NCI-H524 treated with DMSO at 0.1 percent for 48 hours (cell line): Measurements from ENCODE around the gene KLHL30.

ENCODE experiments used
- DNase-seq: peaks from one replicate; lab custom pipeline; 2025; lab: John Stamatoyannopoulos, UW

The KLHL30 gene

GRCh38 chr2:238138331-238139195 lies at the start of gene KLHL30:
Gene KLHL30, plus strand, starts transcription at chr2:238138668. Its CDS starts 2,087 bp downstream, at chr2:238140755.
- DNase-seq, result no peak

GRCh38 chr2:238090887-238091286 lies 47.6 kb upstream of the KLHL30 start:
- no peak for DNase-seq

DNA sequence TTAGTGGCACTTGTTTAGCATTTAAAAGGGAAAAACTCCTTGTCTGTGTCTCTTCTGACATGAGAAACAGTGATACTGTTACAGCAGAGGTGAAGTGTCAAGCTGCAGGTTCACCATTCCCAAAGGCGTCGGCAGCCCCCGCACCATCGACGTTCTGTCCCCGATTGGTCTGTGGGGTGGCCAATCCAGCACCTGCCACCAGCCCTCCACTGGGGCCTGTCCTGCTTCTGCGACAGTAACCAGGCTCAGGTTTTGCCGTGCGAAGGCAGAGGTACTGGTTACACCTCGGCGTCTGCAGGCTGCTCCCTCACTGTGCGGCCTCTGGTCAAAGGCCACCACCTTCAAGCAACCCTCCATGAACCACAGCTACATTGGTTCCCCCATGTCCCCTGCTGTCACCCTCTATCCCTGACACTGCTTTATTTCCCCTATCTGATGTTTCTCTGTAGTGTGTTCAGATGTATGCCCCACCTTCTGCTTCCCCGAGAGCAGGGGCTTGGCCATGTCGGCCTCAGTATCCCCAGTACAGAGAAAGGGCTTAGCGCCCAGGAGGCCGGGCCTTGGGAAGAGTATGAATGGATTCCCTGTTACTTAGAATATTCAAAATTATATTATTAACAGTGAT lies 46.9 kb upstream of the KLHL30 start:
- no peak for DNase-seq

DNA sequence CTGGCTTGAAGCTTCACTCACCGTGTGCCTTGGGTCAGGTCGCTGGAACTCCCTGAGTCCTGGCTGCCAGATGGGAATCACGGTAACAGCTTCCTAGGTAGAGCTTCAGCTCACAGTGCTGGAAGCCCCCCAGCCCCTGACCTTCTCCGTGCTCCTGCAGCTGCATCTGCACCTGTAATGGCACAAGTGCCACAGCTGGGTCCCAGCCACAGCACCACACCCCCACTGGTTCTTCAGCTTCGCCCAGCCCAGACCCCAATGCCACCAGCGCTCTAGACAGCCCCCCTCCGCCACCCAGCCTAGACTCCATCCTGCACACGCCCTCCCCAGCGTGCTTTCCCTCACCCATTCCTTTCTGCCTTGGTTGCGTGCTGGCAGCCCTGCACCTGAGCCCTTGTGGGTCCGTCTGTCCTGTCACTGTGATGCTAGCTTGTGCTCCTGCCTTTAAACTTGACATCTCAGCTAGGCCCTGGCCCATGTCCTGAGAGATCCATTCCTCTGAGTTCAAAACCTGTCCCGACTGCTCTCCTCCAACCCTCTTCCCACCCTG lies 45.9 kb upstream of the KLHL30 start:
- no peak for DNase-seq

DNA sequence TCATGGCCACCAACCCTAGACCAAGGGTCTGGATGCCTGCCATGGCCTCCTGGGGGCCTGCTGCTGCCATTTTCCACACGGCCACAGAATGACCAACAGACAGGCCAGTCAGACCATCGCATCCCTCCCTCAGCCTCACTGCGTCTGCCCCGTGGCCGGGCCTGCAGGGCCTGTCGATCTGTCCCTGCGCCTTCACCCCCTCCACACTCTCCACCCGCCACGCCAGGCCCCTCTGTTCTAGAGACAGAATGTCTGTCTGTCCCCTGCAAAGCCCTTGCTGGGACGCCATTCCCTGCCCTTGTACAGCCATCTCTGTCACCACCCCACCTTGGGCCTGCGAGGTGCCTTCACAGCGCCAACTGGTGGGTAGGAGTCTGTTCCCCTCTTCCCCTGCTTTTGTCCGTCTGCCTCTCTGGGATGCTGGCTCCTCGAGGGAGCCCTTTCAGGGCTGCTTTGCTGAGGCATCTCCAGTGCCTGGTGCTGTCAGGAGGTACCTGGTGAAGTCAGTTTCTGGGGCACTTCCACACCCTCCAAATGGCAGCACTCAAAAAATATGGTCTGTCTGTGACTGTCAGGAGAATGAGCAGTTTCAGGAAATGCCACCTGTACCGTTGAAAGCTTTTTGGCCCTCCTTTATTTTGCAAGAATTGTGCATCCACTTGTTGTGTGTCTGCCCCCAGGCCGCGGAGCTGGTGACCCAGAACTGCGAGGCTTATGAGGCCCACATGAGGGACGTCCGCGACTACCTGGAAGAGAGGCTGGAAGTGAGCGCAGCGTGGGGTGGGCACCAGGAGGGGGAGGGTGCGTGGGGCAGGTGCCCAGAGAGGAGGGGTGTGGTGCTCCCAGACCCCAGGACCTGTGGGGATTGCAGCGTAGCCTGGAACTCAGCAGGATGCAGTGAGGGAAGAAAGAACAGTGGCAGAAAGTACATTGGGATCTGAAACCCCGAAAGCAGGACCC lies 45.0 kb upstream of the KLHL30 start:
- DNase-seq, result no peak

- no peak for DNase-seq
These were observed 43.9 kb upstream of the KLHL30 start for GRCh38 chr2:238094438-238095022.

- no peak for DNase-seq
These were observed 43.3 kb upstream of the KLHL30 start for GRCh38 chr2:238095143-238095542.

- no peak for DNase-seq
These were observed 42.0 kb upstream of the KLHL30 start for GRCh38 chr2:238096311-238097011.

DNA sequence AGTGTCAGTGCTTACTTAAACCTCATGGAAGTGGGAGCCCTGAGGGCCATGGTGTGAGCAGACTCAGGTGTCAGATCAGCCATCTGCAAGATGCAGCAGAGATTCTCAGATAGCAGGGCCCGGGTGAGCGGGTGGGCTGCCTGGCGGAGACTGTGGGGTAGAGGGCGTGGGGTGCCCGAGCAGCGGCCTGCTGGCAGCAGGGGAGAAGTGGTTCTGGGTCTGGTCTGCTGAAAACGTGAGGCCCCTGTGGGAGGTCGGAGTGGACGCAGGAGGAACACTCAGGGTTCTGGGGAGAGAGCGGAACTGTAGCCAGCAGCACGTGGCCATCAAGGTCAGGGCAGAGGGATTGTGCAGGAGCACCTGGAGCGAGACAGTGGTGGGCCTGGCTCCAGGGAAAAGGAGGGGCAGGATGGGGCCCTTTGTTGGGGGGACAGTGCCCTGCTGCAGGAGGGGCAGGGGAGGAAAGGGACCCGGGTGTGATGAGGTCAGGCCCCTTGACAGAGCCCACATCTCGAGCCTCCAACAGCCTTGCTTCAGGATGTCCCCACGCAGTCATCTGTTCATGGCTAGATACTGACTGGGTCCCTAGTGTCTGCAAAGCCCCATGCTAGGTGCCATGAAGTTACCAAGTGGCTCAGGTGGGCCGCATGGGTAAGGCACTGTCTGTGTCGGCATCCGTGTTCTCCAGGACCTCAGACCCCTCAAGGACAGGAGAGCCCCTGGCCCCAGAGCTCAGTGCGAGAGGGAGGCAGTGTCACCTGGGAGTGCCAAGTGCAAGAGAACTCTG lies 41.1 kb upstream of the KLHL30 start:
- no peak for DNase-seq

DNA sequence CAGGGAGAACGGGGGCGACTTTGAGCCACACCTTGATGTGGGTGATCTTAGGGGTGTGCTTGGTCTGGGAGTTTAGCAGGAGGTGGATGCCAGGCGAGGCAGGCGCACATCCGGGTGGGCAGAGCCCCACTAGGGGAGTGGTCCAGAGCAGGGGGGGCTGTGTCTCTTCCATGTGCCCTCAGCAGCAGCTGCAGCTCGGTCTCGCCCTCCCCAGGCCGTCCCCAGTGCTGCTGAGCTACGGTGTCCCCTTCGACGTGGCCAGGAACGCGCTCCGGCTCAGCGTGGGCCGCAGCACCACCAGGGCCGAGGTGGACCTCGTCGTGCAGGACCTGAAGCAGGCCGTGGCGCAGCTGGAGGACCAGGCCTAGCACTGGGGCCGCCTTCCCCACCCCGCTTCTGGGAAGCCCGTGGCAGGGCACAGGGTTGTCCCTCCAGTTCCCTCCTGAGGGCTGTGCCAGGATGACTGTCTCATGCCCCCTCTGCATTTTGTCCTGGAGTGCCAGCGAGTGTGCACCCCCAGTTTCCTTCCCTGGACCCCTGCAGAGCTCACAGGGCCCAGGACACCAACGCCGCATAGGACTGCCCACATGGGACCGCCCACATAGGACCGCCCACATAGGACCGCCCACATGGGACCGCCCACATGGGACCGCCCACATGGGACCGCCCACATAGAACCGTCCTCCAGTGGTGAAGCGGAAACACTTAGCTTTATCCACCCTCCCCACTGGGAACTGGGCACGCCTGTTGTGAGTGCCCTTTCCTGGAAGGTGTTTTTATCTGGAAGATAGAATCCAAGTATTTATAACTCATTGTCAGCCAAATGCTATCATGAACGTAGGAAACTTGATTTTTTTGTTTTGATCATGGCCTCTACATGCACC lies 40.2 kb upstream of the KLHL30 start:
- DNase-seq, result no peak

- DNase-seq, result no peak
These were observed 39.4 kb upstream of the KLHL30 start for GRCh38 chr2:238098901-238099713.

DNA sequence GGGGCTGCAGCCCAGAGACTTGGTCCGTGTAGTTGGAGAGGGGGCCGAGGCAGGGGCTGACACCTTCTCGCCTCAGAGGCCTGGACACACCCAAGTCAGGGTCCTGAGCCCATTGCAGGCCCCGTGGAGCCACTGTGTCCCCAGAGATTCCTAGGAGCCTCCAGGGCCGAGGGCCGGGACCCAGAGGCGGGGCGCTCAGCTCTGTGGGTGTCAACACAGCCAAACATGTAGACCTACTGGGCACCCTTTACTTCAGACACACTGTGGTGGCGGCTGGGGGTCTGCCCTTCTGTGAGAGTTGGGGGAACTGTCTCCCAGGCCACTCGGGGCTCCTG lies 38.8 kb upstream of the KLHL30 start:
- no peak for DNase-seq

DNA sequence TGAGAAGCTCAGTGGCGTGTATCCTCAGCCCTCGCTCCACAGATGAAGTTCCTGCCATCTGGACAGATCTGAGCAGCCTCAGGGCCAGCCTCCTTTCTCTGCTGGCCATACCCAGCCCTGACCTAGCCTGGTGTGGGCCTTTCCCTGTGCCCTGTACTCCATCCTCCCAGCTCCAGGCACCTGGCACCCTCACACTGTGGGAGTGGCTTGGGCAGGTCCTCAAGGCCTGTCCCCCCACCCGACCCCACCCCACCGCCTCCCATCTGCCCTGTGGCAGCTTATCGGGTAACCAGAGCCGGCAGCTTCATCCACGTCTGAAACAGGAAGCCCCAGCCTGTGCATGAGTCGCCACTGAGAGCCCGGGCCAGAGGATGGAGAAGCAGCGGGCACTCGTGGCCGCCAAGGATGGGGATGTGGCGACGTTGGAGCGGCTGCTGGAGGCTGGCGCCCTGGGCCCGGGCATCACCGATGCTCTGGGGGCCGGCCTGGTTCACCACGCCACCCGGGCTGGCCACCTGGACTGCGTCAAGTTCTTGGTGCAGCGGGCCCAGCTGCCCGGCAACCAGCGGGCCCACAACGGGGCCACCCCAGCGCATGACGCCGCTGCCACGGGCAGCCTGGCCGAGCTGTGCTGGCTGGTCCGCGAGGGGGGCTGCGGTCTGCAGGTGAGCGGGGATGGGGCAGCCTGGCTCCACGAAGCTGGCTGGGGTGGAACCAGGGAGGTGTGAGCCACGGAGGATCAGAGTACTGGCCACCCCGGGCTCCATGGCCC lies 38.2 kb upstream of the KLHL30 start, which contains the start of gene ESPNL:
Gene ESPNL (plus strand): TSS at position 292 of the 772 bp plus-strand sequence. CDS start 80 bp downstream, at position 372.
- DNase-seq, result peak; percentile 41

DNA sequence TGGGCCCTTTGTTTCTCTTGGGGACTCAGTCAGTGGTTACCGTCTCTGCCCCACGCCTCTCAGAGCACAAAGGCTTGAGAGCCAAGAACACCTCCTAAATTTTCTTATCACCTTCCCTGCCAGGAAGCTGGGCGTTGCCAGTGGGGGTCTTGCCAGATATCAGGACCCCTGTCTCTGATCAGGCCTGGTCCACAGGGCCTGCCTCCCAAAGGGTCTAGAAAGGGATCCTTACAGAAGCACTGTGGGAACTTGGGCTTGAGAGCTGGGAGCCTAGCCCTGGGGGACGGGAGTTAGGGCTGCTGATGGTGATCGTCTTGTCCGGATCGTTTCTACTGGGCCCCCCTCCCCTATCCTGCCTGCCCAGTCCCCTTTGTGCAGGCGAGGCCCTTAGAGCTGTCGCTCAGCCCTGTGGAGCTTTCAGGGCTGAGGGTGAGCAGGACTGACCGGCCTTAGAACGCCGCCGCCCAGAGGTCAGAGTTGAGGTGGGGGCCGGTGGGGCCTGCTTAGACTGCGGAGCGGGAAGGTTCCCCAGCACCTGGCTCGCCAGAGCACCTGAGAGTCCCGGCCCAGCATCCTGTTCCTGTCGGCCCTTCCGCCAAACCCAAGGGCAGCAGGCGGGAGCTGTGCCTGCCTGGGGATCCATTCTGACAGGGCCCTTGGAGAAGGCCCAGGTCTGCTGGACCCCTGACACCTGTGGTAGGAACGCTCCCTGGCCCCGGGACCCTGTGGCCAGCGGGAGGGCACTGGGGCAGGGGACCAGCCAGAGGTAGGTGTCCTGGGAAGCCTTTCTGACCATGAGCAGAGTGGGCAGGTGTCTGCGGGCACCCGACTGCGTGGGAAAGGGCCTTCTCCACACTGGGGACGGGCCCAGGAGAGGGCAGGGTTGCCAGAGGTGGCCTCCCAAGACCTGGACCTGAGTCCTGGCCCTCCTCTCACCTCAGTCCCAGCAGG lies 37.4 kb upstream of the KLHL30 start:
- DNase-seq, result no peak

DNA sequence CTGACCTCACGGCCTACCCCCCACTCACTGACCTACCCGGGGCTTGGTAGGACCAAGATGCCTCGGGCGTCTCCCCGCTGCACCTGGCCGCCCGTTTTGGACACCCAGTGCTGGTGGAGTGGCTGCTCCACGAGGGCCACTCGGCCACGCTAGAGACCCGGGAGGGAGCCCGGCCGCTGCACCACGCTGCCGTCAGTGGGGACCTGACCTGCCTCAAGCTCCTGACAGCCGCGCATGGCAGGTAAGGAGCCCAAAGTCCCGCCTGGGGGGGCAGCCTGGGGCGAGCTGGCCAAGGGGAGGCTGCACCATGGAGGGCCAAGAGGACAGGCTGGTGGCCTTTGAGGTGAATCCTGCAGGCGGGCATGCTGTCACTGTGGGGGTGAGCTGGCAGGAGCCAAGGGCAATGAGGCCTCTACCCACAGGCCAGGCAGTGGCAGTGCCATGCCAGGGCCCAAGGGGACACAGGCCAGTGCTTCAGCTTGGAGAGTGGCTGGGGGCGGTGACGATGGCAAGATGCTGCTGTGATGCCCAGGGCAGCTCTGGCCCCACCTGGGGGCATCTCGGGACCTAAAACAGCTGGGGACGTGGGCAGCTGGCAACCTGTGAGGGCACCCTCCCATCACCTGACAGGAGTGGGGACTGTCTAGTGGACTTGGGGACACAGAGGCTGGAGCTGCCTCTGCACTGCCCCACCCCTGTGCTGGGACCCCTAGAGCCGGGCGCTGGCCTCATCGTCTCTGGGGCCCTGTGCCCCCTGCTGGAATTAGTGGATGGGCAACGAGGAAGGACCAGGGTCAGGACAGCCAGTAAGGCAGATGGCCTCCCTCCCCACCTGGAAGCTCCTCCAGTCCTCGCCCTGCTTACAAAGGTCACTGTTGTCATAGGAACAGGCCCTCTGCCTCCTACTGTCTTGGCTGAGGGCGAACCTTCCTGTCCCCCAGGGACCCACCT lies 36.3 kb upstream of the KLHL30 start:
- DNase-seq, result no peak
